Activated CD4-positive, alpha-beta T cell treated with anti-CD3 and anti-CD28 coated beads, Interleukin-2, Interleukin-4, amounts not matched to agents 100 ng/mL and 50 ng/mL, durations not matched to agents 16 hours and 8 hours (primary cell): ENCODE data around the gene KRTAP13-2.

ENCODE experiments used
- DNase-seq: peaks from one replicate; pipeline ENCODE4 v3.0.0-alpha.2; 2020; ENCODE audit warnings: low spot score

Gene KRTAP13-2, protein sequence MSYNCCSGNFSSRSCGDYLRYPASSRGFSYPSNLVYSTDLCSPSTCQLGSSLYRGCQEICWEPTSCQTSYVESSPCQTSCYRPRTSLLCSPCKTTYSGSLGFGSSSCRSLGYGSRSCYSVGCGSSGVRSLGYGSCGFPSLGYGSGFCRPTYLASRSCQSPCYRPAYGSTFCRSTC

DNA sequence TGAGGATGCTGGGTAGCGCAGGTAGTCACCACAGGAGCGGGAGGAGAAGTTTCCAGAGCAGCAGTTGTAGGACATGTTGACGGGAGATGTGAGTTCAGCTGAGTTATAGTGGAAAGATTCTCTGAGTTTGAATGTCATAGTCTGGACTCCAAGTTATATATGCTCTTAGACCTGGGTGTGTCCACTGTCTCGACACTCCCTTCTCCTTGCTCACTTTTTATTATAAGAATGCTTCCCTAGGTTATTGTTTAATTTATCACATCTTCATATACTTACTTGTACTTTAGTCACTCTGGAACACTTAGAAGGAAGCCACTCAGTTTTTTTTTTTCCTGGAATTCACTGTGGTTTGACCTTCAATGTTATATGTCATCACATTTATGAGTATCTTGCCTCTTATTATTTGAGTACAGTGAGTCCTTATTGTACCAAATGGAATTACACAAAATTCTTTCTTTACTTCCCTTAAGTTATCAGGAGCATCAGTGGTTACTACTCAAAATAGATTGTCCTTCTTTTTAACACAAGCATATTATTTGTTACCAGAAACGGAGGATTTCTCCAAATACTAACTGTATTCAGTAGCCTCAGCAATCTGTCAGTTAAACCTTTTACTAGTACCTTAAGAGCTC lies at the start of gene KRTAP13-2:
TSS of gene KRTAP13-2 (minus strand) at position 133 of the 632 bp plus-strand sequence. CDS start at position 75, 58 bp downstream.
- DNase-seq: no peak

DNA sequence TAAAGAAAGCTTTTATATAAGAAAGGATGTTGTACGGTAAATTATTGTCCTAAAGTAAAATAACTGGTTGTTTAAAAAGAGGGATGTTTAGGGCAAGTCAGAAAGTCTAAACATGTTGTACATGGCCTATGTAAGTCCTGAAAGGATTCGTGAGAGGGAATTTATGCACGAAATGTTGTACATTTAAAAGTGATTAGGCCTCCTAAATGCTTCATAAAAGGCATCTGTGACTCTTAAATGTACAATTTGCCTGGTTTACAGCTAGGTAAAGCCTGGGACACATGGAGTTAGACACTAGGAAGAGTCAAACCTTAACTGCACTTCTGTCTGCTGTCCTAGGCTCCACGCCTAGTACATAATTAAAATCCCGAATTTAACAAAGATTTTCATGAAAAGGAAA lies 43.9 kb upstream of the KRTAP13-2 start:
- no peak for DNase-seq

DNA sequence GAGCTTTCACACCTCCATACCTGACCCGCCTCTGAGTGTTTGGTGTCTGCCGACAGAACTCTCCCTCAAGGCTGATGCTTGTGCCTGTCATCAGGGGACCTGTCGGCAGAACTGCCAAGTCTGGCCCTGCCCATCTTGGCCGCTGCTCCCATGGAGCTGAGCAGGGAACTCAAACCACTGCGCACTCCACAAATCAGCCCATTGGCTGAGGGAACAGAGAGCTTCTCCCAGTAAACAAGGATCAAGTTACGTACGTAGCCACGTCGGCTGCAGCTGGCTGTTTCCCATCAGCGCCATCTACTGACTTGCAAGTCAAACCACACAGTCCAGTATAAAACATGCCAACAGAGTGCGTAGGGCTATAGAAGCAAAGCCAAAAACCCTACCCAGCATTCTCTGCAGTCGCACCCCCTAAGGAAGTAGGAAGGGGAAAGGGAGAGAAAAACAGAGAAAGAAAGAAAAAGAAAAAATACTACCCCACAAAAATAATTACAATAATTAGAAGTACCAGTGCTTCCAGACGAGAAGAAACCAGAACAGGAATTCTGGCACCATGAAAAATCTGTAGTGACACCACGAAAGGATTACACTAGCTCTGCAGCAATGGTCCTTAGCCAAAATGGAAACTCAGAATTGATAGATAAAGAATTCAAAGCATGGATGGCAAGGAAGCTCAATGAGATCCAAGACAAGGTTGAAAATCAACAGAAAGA lies 36.9 kb upstream of the KRTAP13-2 start:
- DNase-seq: peak; percentile 42

DNA sequence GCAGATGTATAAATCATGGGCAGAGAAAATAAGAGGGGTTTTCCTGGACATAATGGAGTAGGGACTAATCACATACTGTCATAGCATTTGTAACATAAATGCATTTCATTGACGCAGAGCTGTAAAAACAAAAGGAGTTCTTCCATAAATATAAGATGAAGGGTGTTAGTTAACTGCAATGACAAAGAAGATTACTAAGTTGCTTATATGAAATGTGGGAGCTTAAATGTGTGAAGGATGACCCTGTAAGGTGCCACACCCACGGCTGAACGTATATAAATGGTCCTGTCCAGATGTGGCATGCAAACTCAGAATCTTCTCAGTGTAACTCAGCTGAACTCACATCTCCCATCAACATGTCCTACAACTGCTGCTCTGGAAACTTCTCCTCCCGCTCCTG lies 23.7 kb upstream of the KRTAP13-2 start, which contains the start of gene KRTAP13-1:
TSS of gene KRTAP13-1 (plus strand) at position 301 of the 400 bp plus-strand sequence. CDS start at position 357, 56 bp downstream.
- no peak for DNase-seq

DNA sequence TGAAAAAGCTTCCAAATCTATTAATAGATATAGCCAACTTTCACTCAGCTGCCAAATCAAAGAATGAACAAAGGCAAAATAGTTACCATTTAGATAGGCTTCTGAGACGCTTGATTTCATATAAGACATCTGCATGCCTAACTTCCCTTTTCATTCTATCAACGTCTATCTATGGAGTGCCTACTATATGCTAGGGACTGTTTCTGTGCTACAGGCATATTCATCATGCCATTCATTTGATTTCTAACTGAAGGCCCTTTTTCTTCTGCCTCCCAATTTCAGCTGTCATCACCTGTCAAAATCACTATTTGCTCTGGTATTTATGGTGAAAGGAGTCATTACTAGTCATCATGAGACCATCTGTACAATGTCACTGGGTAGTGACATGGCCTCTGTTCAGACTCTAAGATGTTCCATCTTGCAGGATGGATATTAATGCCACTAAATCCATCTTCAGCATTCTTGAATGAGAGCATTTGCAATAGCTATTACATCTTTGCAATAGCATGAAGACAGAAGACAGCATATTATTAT lies 19.5 kb upstream of the KRTAP13-2 start:
- DNase-seq: no peak

DNA sequence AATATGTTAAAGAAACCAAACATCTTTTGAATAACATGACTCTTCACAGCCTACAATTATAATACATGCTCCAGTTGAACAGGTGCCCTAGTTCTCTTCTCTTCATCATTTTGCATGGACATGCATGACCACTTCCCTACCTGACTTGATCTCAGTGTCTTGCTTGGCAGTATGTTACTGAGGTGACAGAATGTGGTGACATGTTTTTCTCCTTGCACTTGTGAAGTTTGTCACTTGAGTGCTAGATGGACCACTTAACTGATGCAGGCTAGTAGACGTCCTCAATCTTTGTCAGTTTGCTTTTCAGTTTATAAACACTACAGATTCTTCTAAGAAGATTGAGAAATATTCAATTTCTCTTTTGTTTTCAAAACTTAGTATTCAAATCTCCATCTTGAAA lies 10.1 kb upstream of the KRTAP13-2 start:
- DNase-seq: no peak

DNA sequence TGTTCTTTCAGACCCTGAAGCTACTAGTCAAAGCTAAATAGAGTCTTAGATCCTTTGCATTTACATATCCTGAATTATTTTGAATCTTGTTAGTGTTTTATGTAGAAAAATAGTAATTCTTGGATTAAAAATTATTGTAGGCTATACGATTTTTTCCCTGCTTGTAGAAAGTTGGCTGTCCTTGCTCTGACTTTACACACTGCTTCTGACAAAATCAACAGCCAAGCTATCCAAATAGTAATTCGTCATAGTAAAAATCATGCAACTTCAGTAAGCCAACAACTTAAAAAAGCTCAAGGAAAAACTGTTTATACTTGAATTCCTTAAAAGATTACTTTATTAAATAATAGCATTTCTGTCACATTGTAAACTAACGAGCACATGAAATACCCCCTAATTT lies 16.2 kb downstream of the KRTAP13-2 start:
- no peak for DNase-seq

DNA sequence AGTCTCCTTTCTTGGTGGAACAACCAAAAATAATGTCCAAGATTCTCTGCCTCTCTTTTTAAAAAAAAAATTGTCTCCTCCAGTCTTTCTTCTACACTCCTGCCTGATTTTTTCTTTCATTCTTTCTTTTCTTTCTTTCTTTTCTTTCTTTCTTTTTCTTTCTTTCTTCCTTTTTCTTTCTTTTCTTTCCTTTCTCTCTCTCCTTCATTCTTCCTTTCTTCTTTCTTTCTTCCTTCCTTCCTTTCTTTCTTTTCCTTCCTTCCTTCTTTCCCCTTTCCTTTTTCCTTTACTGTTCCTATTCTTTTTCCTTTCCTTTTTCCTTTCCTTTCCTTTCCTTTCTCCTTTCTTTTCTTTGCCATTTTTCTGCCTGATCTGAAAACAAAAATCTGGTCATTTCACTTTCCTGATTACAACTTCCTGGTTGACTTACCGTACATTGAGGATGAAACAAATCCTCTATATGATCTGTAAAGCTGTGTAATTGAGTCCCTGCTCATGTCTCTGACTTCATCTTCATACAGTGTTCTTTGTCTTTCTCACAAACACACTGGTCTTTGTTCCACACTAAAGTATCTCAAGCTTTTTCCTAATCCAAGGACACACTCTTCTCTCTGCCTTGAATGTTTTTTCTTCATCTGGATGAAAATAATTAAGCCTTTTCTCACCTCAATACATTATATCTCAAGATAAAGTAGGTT lies 17.6 kb downstream of the KRTAP13-2 start:
- no peak for DNase-seq

DNA sequence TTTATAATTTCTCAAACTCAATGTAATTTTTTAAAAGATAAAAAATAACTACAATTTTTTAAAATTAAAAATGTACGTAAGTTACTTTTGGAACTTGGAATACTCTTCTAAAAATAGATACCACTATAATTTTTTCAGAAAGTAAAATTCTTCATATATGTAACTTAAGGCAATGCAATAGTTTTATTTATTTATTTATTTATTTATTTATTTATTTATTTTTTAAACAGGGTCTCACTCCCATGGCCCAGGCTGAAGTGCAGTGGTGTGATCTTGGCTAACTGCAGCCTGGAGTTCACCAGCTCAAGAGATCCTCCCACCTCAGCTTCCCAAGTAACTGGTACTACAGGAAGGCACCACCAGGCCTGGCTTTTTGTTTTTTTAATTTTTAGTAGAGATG lies 20.5 kb downstream of the KRTAP13-2 start:
- DNase-seq: no peak

DNA sequence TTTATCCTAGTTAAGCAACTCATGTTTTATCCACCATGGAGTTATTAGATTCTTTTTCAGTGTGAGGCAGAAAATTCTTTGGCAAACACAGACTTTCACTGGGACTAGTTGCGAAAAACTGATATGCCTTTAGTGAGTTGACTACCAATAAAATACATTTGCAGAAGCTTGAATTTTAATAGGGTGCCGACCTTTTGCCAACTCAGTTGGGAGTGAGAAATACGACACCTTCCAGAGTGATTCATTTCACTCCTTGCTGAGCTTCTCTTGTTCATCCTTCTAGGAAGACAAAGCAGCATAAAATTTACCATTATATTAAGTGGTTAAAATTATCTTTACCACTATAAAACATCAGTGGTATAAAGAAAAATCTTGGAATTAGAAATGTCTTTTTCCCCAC lies 22.5 kb downstream of the KRTAP13-2 start:
- DNase-seq: no peak

DNA sequence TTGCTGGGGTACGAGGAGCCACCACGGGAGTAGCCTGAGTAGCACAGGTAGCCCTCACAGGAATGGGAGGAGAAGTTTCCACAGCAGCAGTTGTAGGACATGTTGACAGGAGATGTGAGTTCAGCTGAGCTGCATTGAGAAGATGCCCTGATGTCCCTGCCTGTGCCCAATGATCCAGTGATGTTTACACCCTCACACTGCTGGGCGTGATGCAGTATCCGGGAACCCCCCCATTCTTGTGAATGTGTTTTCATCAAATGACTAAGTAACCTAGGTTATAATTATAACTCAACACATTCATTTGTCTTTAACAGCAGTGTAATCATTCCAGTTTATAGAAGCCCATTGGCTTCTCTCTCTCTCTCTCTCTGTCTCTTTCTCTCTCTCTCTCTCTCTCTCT lies 23.6 kb downstream of the KRTAP13-2 start, which contains the start of gene KRTAP23-1:
TSS of gene KRTAP23-1 (minus strand) at position 101 of the 400 bp plus-strand sequence. CDS start at position 101, 0 bp downstream.
- no peak for DNase-seq

DNA sequence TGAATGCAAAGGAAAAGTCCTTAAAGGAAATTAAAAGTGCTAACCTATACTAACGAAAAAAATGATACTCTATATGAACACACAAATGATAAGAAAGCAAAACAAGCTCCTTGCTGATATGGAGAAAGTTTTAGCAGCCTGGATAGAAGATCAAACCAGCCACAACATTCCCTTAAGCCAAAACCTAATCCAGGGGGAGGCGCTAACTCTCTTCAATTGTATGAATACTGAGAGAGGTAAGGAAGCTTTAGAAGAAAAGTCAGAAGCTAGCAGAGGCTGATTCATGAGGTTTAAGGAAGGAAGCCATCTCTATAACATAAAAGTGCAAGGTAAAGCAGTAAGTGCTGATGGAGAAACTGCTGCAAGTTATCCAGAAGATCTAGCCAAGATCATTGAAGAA lies 27.1 kb downstream of the KRTAP13-2 start:
- no peak for DNase-seq

DNA sequence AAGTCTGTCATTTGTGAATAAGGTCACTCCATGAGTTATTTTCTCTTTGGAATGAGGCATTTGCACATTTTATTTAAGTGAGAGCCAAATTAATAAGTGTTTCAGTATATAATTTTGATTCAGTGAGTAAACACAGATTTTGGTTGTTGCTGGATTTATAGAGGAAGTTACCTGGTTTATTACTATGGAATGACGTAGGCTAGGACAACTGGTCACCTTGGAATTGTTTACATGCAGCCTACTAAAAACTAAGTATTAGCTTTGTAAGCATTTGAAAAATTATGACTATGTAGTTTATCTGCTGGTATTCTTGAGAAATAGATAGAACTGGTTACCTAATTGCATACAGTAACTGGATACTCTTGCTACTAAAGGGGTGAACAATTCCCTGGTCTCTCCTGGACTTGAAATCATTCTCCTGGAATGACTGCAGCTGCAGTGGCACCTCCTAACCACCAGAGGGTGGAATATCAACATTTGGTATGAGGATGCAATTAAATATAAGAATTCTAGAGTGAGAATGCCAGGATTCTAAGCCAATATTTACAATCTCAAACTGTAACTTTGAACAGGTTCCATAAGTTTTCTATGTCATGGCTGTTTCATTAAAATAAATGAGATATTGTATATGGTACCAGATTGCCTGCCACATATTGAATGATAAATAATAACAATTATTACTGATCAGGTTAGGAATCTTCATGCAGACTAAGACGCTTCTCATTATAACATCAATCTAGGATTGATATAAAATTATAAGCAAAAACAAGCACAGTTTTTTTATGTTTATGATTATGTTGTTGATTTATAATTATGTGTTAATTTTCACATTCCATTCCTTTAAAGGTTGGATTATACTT lies 31.1 kb downstream of the KRTAP13-2 start:
- peak; percentile 23 for DNase-seq

DNA sequence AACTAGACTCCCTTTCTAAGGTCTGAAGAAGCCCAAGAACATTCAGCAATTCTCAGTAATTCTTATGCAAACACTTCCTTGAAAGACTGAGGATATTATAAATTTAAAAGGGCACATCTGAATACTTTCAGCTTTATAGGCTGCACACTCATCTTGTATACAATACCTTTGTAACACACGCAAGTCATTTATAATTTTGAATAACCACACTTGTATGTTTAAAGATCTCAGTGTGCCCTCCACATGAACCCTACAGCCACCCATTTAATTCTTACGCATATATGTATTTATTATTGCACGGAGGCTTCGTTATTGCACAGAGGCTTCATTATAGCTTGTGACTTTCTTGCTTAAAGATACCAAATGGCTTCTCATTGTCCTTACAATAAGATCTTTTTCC lies 33.4 kb downstream of the KRTAP13-2 start:
- DNase-seq: no peak

DNA sequence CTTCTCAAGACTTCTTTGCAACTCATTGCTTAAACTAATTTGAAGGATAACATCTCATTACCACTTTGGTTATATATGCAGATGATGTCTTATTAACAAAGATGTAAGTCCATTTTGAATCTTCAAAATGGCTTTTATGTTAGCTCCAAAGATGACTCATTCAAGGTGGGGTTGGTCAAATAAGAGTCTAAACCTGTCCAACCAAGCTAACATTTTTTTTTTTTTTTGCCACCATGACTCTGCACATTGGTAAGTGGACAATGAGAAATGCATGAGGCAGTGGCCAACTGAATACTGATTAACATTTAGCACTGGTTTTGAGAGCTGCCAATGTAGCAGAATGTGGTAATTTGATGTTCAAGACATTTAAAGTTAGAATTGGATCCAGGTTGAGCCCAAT lies 34.3 kb downstream of the KRTAP13-2 start:
- no peak for DNase-seq

DNA sequence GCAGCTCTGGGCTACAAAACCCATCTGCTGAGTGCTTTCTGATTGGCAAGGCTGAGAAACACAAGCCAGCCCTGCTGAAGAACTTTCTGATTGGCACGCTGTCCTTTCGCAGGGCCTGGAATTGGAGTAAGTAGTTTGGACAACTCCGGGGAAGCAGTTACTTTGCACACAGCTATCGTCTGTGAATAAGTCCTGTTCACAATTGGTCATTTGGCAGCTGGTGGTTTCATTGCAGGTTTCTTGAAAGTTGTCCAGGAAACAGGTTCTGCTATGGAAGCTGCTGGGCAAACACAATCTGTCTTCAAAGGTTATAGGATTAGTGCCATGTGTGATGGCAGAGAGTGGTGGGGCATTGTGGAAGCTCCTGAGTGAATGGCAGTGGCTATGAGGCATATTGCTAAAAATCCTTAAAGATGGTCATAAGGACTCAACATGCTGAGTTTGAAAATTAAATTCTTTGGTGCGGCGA lies 34.8 kb downstream of the KRTAP13-2 start, which contains the start of gene KRTAP27-1:
TSS of gene KRTAP27-1 (minus strand) at position 419 of the 469 bp plus-strand sequence. CDS start at position 393, 26 bp downstream.
- DNase-seq: no peak

DNA sequence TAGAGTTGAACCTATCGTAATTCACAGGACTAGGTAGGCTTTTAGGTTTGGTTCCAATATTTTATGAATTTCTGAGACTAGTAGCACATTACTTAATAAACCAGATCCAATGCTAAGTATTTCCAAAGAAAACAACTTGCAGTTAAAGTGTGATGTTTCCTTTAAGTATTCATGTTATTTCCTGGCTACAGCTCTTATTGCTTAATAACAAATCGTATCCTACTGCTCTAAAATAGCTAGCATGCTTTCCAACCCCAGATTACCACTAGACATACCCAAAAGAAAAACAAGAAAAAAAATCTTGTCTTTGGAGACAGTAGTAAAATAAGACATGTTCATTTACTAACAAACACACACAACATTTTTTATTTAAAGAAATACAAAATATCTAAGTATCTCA lies 35.5 kb downstream of the KRTAP13-2 start:
- no peak for DNase-seq

DNA sequence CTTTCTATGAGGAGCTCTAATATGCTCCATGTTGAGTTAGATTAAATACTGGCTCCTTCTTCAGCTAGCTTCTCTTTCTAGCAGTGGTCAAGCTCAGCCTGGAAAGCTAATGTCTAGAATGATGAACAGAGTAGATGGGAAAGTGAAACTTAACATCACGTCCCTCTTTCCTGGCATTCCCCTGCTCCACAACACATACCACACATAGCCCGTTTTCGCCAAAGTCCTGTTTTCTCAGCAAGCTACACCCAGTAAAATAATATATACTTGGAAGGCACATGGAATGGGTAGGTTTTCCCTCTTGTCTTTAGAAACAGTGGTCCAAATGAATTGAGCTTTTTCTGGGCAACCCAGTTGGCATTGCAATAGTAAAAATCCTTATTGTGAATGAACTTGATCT lies 38.3 kb downstream of the KRTAP13-2 start:
- no peak for DNase-seq

DNA sequence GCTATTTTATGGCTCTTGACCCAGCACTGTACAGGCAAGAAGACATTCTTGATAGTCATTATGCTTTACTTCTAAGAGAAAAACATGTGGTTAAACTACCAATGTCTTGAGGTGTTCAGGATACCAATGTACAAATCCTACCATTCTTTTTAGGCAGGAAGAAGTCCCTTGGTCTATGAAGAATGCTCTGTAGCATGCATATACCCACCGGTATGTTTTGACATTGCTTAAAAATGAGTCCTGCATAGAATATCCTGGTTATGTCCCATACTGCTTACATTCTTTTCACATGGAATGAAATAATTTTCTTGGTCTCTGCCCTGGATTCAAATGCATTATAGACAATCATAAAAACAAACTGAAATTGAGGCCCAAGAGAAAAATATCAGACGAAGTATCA lies 39.4 kb downstream of the KRTAP13-2 start:
- DNase-seq: no peak

DNA sequence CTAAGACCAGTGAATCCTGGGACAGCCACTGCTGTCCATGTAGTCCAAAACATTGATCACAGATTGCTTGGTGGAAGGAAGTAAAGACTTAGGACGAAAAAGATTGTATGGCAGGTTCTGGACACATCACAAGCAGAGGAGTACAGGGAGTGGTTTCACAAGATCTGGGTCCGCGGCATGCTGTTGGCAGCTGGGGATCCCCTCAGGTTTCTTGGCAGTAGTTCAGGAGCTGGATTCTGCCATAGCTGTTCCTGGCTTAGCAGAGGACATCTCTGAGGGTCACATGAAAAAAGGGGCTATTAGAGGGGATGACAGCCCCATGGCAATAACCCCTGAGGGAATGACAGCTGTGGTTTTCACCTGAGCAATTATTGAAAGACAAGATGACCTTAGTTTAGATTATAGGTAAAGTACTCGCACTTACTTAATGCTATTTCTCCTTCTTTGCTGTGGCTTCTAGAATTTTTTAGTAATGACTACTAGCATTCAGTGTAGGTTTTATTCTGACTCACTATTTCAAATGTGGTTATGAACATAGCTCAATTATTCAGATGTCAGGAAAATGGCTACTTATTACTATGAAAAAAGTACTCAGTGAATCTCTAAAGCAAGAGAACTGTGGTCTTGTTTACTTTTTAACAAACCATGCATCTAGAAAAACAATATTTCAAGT lies 42.7 kb downstream of the KRTAP13-2 start:
- no peak for DNase-seq
